HepG2 (cell line): ENCODE results near the gene WNK2. TPM values are rescaled to one million over a fixed set of nuclear protein-coding genes. Genes with fewer than 3 reads are reported as not detected.

Experiments used
- ATAC-seq: fragments of 200-7000 bp; cut with Tn5 transposase; 3 replicates; pipeline ENCODE4 v1.9.1; 2020; ENCODE audit warnings: mild to moderate bottlenecking, moderate library complexity
- BruUV-seq: library from RNA; stranded (reverse); fragments of 400-500 nt; replicated peaks from 2 replicates; lab custom pipeline; 2021; lab: Mats Ljungman, UMichigan
- CTCF ChIA-PET: fragments of 300-600 bp; formaldehyde crosslinking; extraction: SDS; loops from one replicate; lab custom pipeline; 2021; ENCODE audit warnings: low total read pairs, inconsistent platforms, low intra/inter-chr PET ratio; lab: Yijun Ruan, JAX
- POLR2A ChIA-PET: fragments of 350-600 bp; sonication (Branson Sonifier 250); formaldehyde crosslinking; loops from one replicate; lab custom pipeline; 2020; ENCODE audit warnings: antibody characterized with exemption, inconsistent platforms; lab: Yijun Ruan, JAX
- DNase-seq: peaks from one replicate; pipeline ENCODE4 v3.0.0-alpha.2; 2015; ENCODE audit warnings: low spot score
- FAIRE-seq: peaks from 3 replicates; lab custom pipeline; 2011; peaks lifted over from hg19 to GRCh38; lab: Jason Lieb, UNC
- H2AFZ ChIP-seq: one replicate; pipeline ENCODE4 v1.6.1; 2011; ENCODE audit warnings: low read length, inconsistent platforms
- H3K27ac ChIP-seq: fragments of 300-600 bp; 3 replicates; pipeline ENCODE4 v1.8.0; 2011; ENCODE audit warnings: mixed run types, mild to moderate bottlenecking, mixed read lengths, low read length, inconsistent platforms; ENCODE audit not compliant: insufficient read depth; ENCODE audit errors: extremely low read length
- H3K27me3 ChIP-seq, 2 experiments: fragments of 200-600 bp in 1 of 2; 2 replicates in 1 of 2; 3 replicates in 1 of 2; pipeline versions ENCODE4 v1.6.0 to v1.8.0; 2011; ENCODE audit warnings: low read length in 2 of 2, mild to moderate bottlenecking in 2 of 2, moderate library complexity in 2 of 2, inconsistent platforms in 1 of 2; ENCODE audit not compliant: insufficient read depth in 2 of 2, control insufficient read depth in 1 of 2
- H3K36me3 ChIP-seq, 2 experiments: fragments of 200-600 bp in 1 of 2; replicated peaks in 1 of 2; 2 replicates in 1 of 2; 3 replicates in 1 of 2; pipeline versions ENCODE4 v1.5.1 to v1.8.0; 2011; ENCODE audit warnings: low read length in 2 of 2, inconsistent platforms in 1 of 2; ENCODE audit not compliant: insufficient read depth in 2 of 2, control insufficient read depth in 1 of 2
- H3K4me1 ChIP-seq: 2 replicates; pipeline ENCODE4 v1.5.1; 2012; ENCODE audit warnings: low read length, inconsistent platforms; ENCODE audit not compliant: insufficient read depth
- H3K4me2 ChIP-seq: 2 replicates; pipeline ENCODE4 v1.6.0; 2011; ENCODE audit warnings: low read depth, low read length, inconsistent platforms
- H3K4me3 ChIP-seq, 3 experiments: fragments of 200-600 bp in 1 of 3; sonication (generic), shearing (Covaris generic) in 1 of 3; replicated peaks in 1 of 3; 2 replicates each; pipeline ENCODE4 v1.5.1; 2011 to 2016; ENCODE audit warnings: low read length in 3 of 3, inconsistent platforms in 2 of 3, low read depth in 2 of 3, mild to moderate bottlenecking in 2 of 3, control low read depth in 1 of 3, mixed read lengths in 1 of 3; ENCODE audit not compliant: insufficient read depth in 1 of 3
- H3K79me2 ChIP-seq: one replicate; pipeline ENCODE4 v1.6.1; 2011; ENCODE audit warnings: low read length, inconsistent platforms; ENCODE audit not compliant: insufficient read depth
- H3K9ac ChIP-seq: 2 replicates; pipeline ENCODE4 v1.6.0; 2011; ENCODE audit warnings: mild to moderate bottlenecking, low read depth, low read length, inconsistent platforms; ENCODE audit not compliant: insufficient read depth
- H3K9me3 ChIP-seq: 2 replicates; pipeline ENCODE4 v1.5.1; 2012; ENCODE audit warnings: mild to moderate bottlenecking, low read length
- H4K20me1 ChIP-seq: 2 replicates; pipeline ENCODE4 v1.6.0; 2011; ENCODE audit warnings: inconsistent platforms, mild to moderate bottlenecking, low read length, moderate library complexity; ENCODE audit not compliant: insufficient read depth
- EED ChIP-seq: sonication (generic); formaldehyde crosslinking; IDR thresholded peaks from 2 replicates; pipeline ENCODE4 v1.5.0; 2020; ENCODE audit warnings: mild to moderate bottlenecking, missing genetic modification reagents
- GATAD2A ChIP-seq: IDR thresholded peaks from 2 replicates; pipeline ENCODE4 v1.6.1; 2016
- MXD3 ChIP-seq: IDR thresholded peaks from 2 replicates; pipeline ENCODE4 v1.6.1; 2016; ENCODE audit warnings: mild to moderate bottlenecking, missing biosample characterization, missing genetic modification reagents
- NFYC ChIP-seq: IDR thresholded peaks from 2 replicates; pipeline ENCODE4 v1.6.1; 2016; ENCODE audit warnings: missing genetic modification reagents, missing compliant biosample characterization
- NR2F6 ChIP-seq, 2 experiments: IDR thresholded peaks; 2 replicates each; pipeline ENCODE4 v1.6.1; 2016; ENCODE audit warnings: antibody characterized with exemption in 1 of 2, mild to moderate bottlenecking in 1 of 2
- RAD21 ChIP-seq: fragments of 450-650 bp; formaldehyde crosslinking; IDR thresholded peaks from 2 replicates; pipeline ENCODE4 v1.5.0; 2020; ENCODE audit warnings: mild to moderate bottlenecking
- TBX2 ChIP-seq: sonication (generic); formaldehyde crosslinking; IDR thresholded peaks from 2 replicates; pipeline ENCODE4 v1.5.0; 2020; ENCODE audit warnings: missing genetic modification reagents, mild to moderate bottlenecking, borderline replicate concordance
- TFE3 ChIP-seq: IDR thresholded peaks from 2 replicates; pipeline ENCODE4 v1.6.1; 2016
- XRCC5 ChIP-seq: fragments of 200-400 bp; formaldehyde crosslinking; optimal IDR thresholded peaks from 2 replicates; pipeline ENCODE3; 2017; ENCODE audit warnings: mild to moderate bottlenecking, low read length
- ZNF530 ChIP-seq: sonication (generic); formaldehyde crosslinking; IDR thresholded peaks from 2 replicates; pipeline ENCODE4 v1.5.0; 2020; ENCODE audit warnings: low read depth, mild to moderate bottlenecking, missing genetic modification reagents
- WGBS: methylation state at CpG from one replicate; pipeline ENCODE4 v1.1.6; 2017; ENCODE audit warnings: low lambda C conversion rate; 5-methylcytosine and 5-hydroxymethylcytosine counted together
- in situ Hi-C: cut with HindIII; loops from 2 replicates; pipeline ENCODE4 v1.10.0; 2017; ENCODE audit warnings: low pct_unique_long_range_greater_than_20kb; ENCODE audit not compliant: extremely low pct_ligation_motif_present
- intact Hi-C: fragments of 100-400 bp; cut with micrococcal nuclease; formaldehyde crosslinking; loops from one replicate; pipeline ENCODE4 v1.10.0; 2022; ENCODE audit not compliant: unreplicated experiment
- polyA plus RNA-seq, 8 experiments: library from polyadenylated mRNA; depleted of rRNA in 3 of 8; stranded (reverse) in 7 of 8; unstranded in 1 of 8; fragments of >200 nt; fragmentation: Illumina TruSeq in 4 of 8; extraction: Trizol in 4 of 8; gene quantifications; 2 replicates each; pipeline versions ENCODE4 v1.2.1 to v1.2.3, GENCODE V29; 2011 to 2016; ENCODE audit warnings: low read depth in 4 of 8, missing spikeins in 1 of 8, mixed read lengths in 1 of 8; ENCODE audit not compliant: insufficient read depth in 1 of 8
- total RNA-seq, 5 experiments: library from RNA; depleted of rRNA; stranded (reverse); fragments of >200 nt; fragmentation: Illumina TruSeq; extraction: Trizol; gene quantifications; 2 replicates each; pipeline ENCODE4 v1.2.3, GENCODE V29; 2016; ENCODE audit warnings: low read depth in 1 of 5
- TF ChIP-seq, protein P1 (sequence below): sonication (generic); formaldehyde crosslinking; IDR thresholded peaks from 2 replicates; pipeline ENCODE4 v1.8.1; 2023; ENCODE audit warnings: mild to moderate bottlenecking, inconsistent platforms, moderate library complexity, missing genetic modification reagents, borderline replicate concordance
- TF ChIP-seq, protein P2 (sequence below): sonication (generic); formaldehyde crosslinking; IDR thresholded peaks from 2 replicates; pipeline ENCODE4 v1.5.1; 2020; ENCODE audit warnings: mild to moderate bottlenecking, missing genetic modification reagents, moderate library complexity

The WNK2 gene
- total and polyA plus RNA-seq, 2 of the 13 experiments (the other 11 are each of a cell fraction or from before 2014, with no cell fraction given), result 10.5 to 12.0 TPM

DNA sequence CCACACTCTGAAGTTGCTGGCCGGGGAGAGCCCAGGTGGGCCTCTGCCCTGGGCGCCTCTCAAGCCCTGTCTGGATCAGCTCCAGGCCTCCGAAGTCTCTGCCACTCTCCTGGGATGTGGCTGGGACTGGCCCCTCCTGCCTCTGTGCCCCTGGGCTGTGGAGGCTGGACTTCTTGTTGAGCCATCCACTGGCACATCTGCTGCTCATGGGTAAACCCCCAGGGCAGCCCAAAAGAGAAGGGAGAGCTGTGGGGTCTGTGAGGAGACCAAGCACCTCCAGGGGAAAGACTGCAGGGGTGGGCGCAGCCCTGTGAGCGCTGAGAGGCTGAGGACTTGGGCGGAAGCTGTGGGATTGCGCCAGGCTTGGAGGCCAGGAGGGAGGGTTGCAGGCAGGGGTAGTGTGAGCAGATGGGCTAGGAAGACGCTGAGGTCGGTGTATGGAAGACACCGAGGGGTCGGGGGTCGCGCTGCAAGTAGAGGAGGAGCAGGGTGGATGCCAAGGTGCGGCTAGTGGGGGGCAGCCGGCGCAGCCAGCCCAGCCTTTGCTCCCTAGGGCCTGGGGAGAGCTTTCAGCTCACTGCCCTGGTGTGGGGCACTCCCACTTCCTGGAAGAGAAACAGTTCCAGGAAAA is 118.1 kb downstream of the WNK2 start (continued):
- TF ChIP-seq MXD3 (CRISPR knock-in tag), result 0 out of 2 replicates have a peak, but pooled peaks have one; percentile 17

GRCh38 chr9:93302586-93303257 is 118.8 kb downstream of the WNK2 start:
- no TSS peak for BruUV-seq
- ATAC-seq (peak; percentile 43), DNase-seq (peak; percentile 73), FAIRE-seq (peak; percentile 23)
- H3K9ac ChIP-seq, result no peak overlapping the region
- H3K27me3 ChIP-seq, result no peaks in the 10 kb centered on the region
- H3K4me1 ChIP-seq, result peaks cover 65% of the 10 kb centered on the region
- ChIA-PET CTCF (interaction anchor here (1.1 to 3.5 kb wide), 5 partner anchors 26 to 194 kb away, joined by 3 to 22 read pairs (median 7); no protein-coding TSS in a partner anchor), POLR2A (interaction anchor here (0.6 to 1.3 kb wide), 4 partner anchors 14 to 204 kb away, joined by 3 to 5 read pairs (median 4); no protein-coding TSS in a partner anchor)
- H3K79me2 ChIP-seq, result no peaks in the 10 kb centered on the region
- no peak overlapping the region for H2AFZ ChIP-seq
- H3K27ac ChIP-seq, result peak overlapping the region; percentile 95
- 89% methylated on average over 6 of the region's 6 CpGs for WGBS
- no peak overlapping the region for H3K4me3 ChIP-seq
- in situ Hi-C loops, result loop anchor here (5.0 to 10.0 kb wide), 2 partner anchors 48 to 140 kb away; no protein-coding TSS in a partner anchor
- H3K36me3 ChIP-seq, result no peaks in the 10 kb centered on the region; a peak in 1 of 5 replicates
- H3K4me2 ChIP-seq, result no peak overlapping the region
- intact Hi-C loops, result loop anchor here (1.0 kb wide), 2 partner anchors 142 to 193 kb away; no protein-coding TSS in a partner anchor
- H4K20me1 ChIP-seq, result no peaks in the 10 kb centered on the region
- no peaks in the 10 kb centered on the region for H3K9me3 ChIP-seq
- TF ChIP-seq XRCC5 (peak; percentile 82), ZNF530 (CRISPR knock-in tag) (no peak), GATAD2A (0 out of 2 replicates have a peak, but pooled peaks have one; percentile 35), EED (no peak), NFYC (CRISPR knock-in tag) (no peak), TFE3 (peak; percentile 62), RAD21 (peak; percentile 79; the same call in 1 of the 2 replicates), NR2F6 (IDR thresholded peaks at IDR 0.05) (no peak), NR2F6 (CRISPR knock-in tag; IDR thresholded peaks at IDR 0.05) (peak; percentile 28; the same call in 1 of the 2 replicates), TBX2 (CRISPR knock-in tag) (0 out of 2 replicates have a peak, but pooled peaks have one; percentile 20)
- TF ChIP-seq, protein P1, sequence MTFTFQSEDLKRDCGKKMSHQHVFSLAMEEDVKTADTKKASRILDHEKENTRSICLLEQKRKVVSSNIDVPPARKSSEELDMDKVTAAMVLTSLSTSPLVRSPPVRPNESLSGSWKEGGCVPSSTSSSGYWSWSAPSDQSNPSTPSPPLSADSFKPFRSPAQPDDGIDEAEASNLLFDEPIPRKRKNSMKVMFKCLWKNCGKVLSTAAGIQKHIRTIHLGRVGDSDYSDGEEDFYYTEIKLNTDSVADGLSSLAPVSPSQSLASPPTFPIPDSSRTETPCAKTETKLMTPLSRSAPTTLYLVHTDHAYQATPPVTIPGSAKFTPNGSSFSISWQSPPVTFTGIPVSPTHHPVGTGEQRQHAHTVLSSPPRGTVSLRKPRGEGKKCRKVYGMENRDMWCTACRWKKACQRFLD (CRISPR knock-in tag), result no peak
- TF ChIP-seq, protein P2, sequence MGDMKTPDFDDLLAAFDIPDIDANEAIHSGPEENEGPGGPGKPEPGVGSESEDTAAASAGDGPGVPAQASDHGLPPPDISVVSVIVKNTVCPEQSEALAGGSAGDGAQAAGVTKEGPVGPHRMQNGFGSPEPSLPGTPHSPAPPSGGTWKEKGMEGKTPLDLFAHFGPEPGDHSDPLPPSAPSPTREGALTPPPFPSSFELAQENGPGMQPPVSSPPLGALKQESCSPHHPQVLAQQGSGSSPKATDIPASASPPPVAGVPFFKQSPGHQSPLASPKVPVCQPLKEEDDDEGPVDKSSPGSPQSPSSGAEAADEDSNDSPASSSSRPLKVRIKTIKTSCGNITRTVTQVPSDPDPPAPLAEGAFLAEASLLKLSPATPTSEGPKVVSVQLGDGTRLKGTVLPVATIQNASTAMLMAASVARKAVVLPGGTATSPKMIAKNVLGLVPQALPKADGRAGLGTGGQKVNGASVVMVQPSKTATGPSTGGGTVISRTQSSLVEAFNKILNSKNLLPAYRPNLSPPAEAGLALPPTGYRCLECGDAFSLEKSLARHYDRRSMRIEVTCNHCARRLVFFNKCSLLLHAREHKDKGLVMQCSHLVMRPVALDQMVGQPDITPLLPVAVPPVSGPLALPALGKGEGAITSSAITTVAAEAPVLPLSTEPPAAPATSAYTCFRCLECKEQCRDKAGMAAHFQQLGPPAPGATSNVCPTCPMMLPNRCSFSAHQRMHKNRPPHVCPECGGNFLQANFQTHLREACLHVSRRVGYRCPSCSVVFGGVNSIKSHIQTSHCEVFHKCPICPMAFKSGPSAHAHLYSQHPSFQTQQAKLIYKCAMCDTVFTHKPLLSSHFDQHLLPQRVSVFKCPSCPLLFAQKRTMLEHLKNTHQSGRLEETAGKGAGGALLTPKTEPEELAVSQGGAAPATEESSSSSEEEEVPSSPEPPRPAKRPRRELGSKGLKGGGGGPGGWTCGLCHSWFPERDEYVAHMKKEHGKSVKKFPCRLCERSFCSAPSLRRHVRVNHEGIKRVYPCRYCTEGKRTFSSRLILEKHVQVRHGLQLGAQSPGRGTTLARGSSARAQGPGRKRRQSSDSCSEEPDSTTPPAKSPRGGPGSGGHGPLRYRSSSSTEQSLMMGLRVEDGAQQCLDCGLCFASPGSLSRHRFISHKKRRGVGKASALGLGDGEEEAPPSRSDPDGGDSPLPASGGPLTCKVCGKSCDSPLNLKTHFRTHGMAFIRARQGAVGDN (CRISPR knock-in tag), result peak; percentile 63
